ENCODE measurements around the gene ZWINT.

- TF ChIP-seq CTCF (IDR thresholded peaks at IDR 0.05; ENCODE audit: low read length) (no peak), EZH2 (IDR thresholded peaks at IDR 0.05; ENCODE audit: borderline replicate concordance, low read length) (no peak)
Observed at GRCh38 chr10:56341612-56342011, 19.4 kb downstream of the ZWINT start.

Data from OCI-LY1 (cell line).